GM23248 (cell line): ENCODE measurements around the gene BICD1. TPM values are rescaled to one million over a fixed set of nuclear protein-coding genes. Genes with fewer than 3 reads are reported as not detected.

Experiments
- DNase-seq: peaks from one replicate; pipeline ENCODE4 v3.0.0-alpha.2; 2015
- H2AFZ ChIP-seq: fragments of 200-600 bp; sonication (generic); 2 replicates; pipeline ENCODE4 v1.6.1; 2016; ENCODE audit warnings: antibody characterized with exemption
- H3F3A ChIP-seq: fragments of 200-600 bp; sonication (generic); 2 replicates; pipeline ENCODE4 v1.6.1; 2016; ENCODE audit warnings: mild to moderate bottlenecking, antibody characterized with exemption, mixed run types; ENCODE audit not compliant: insufficient read depth
- H3K27ac ChIP-seq: fragments of 200-600 bp; sonication (generic); 2 replicates; pipeline ENCODE4 v1.5.1; 2016; ENCODE audit warnings: mild to moderate bottlenecking
- H3K27me3 ChIP-seq: fragments of 200-600 bp; sonication (generic); replicated peaks from 2 replicates; pipeline ENCODE4 v1.6.1; 2016; ENCODE audit warnings: mild to moderate bottlenecking; ENCODE audit not compliant: insufficient read depth
- H3K36me3 ChIP-seq: fragments of 200-600 bp; sonication (generic); 2 replicates; pipeline ENCODE4 v1.6.1; 2016; ENCODE audit warnings: low read depth, mild to moderate bottlenecking
- H3K4me1 ChIP-seq: fragments of 200-600 bp; sonication (generic); 2 replicates; pipeline ENCODE4 v1.6.1; 2016; ENCODE audit warnings: mild to moderate bottlenecking; ENCODE audit not compliant: insufficient read depth
- H3K4me2 ChIP-seq: fragments of 200-600 bp; sonication (generic); one replicate; pipeline ENCODE4 v1.6.1; 2016; ENCODE audit warnings: mild to moderate bottlenecking; ENCODE audit not compliant: unreplicated experiment
- H3K4me3 ChIP-seq: fragments of 200-600 bp; sonication (generic); 2 replicates; pipeline ENCODE4 v1.5.1; 2016; ENCODE audit warnings: mild to moderate bottlenecking
- H3K79me2 ChIP-seq: fragments of 200-600 bp; sonication (generic); 2 replicates; pipeline ENCODE4 v1.6.1; 2016; ENCODE audit warnings: mild to moderate bottlenecking; ENCODE audit not compliant: insufficient read depth
- H3K9ac ChIP-seq: fragments of 200-600 bp; sonication (generic); 2 replicates; pipeline ENCODE4 v1.6.1; 2016; ENCODE audit warnings: mild to moderate bottlenecking
- H3K9me2 ChIP-seq: fragments of 200-600 bp; sonication (generic); 2 replicates; pipeline ENCODE4 v1.6.1; 2016; ENCODE audit warnings: mixed run types, mild to moderate bottlenecking, moderate library complexity; ENCODE audit not compliant: insufficient read depth
- H3K9me3 ChIP-seq: fragments of 200-600 bp; sonication (generic); one replicate; pipeline ENCODE4 v1.6.1; 2017; ENCODE audit warnings: low read depth
- H4K20me1 ChIP-seq: fragments of 200-600 bp; sonication (generic); 2 replicates; pipeline ENCODE4 v1.6.0; 2016; ENCODE audit not compliant: insufficient read depth
- EZH2 ChIP-seq: fragments of 200-600 bp; sonication (generic); IDR thresholded peaks from 2 replicates; pipeline ENCODE4 v1.6.1; 2018; ENCODE audit warnings: antibody characterized with exemption, mild to moderate bottlenecking; ENCODE audit not compliant: insufficient read depth, poor library complexity, severe bottlenecking
- EZH2phosphoT487 ChIP-seq: fragments of 200-600 bp; sonication (generic); IDR thresholded peaks from 2 replicates; pipeline ENCODE4 v1.6.1; 2018; ENCODE audit warnings: antibody characterized with exemption, moderate library complexity, mild to moderate bottlenecking, low read depth; ENCODE audit not compliant: insufficient read depth
- WGBS, 2 experiments: methylation state at CpG; one replicate each; pipeline ENCODE4 v1.1.6; 2015 to 2017; ENCODE audit warnings: low lambda C conversion rate in 2 of 2, low coverage in 1 of 2; ENCODE audit errors: missing lambda C conversion rate in 2 of 2; 5-methylcytosine and 5-hydroxymethylcytosine counted together
- in situ Hi-C: fragments of 300-500 bp; cut with MboI; formaldehyde crosslinking; loops from 2 replicates; pipeline ENCODE4 v1.15.0; 2020
- polyA plus RNA-seq: library from polyadenylated mRNA; unstranded; fragments of >200 nt; fragmentation: Nextera tagmentation; extraction: Ambion mirVana; gene quantifications from 2 replicates; pipeline ENCODE4 v1.2.1, GENCODE V29; 2016
- total RNA-seq: library from RNA; depleted of rRNA; stranded (reverse); fragments of >200 nt; shearing (Covaris generic); gene quantifications from 2 replicates; pipeline ENCODE4 v1.2.3, GENCODE V29; 2014

BICD1 gene
- total and polyA plus RNA-seq, 2 experiments from 2014 or later = 9.7 to 20.6 TPM

DNA sequence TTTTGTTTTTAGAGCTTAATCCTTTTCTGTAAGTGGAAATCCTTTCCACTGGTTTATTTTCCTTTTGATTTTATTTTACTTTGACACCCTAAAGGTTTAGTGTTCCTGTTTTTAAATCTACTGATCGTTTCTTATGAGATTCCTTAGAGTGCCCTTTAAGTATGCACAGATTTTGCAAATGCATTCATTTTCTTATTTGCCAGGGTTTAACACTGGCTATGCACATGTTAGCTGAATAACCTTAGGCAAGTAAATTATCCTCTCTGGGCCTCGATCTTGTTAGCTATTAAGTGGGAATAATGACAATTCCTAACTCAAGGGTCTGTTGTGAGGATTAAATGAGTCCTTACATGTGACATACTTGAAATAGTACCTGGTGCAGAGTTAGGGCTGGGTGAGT is 136.0 kb downstream of the BICD1 start:
- H3K36me3 ChIP-seq = no peaks in the 10 kb centered on the region
- H3K4me2 ChIP-seq = no peak overlapping the region
- H3F3A ChIP-seq = no peaks in the 10 kb centered on the region
- H3K9me3 ChIP-seq = no peaks in the 10 kb centered on the region
- H4K20me1 ChIP-seq = peaks cover 3% of the 10 kb centered on the region
- H2AFZ ChIP-seq = no peak overlapping the region
- no peak overlapping the region for H3K9ac ChIP-seq
- DNase-seq = no peak
- no peak overlapping the region for H3K4me3 ChIP-seq
- 80 to 86% methylated on average over 2 of the region's 2 CpGs for WGBS, 2 experiments
- H3K79me2 ChIP-seq = peaks cover 69% of the 10 kb centered on the region
- H3K27ac ChIP-seq = no peak overlapping the region
- TF ChIP-seq EZH2phosphoT487 (no peak), EZH2 (no peak)
- in situ Hi-C loops = no loop called here
- H3K9me2 ChIP-seq = no peaks in the 10 kb centered on the region
- H3K4me1 ChIP-seq = 0 out of 2 replicates have a peak, but pooled peaks cover 8% of the 10 kb centered on the region
- H3K27me3 ChIP-seq = no peaks in the 10 kb centered on the region

DNA sequence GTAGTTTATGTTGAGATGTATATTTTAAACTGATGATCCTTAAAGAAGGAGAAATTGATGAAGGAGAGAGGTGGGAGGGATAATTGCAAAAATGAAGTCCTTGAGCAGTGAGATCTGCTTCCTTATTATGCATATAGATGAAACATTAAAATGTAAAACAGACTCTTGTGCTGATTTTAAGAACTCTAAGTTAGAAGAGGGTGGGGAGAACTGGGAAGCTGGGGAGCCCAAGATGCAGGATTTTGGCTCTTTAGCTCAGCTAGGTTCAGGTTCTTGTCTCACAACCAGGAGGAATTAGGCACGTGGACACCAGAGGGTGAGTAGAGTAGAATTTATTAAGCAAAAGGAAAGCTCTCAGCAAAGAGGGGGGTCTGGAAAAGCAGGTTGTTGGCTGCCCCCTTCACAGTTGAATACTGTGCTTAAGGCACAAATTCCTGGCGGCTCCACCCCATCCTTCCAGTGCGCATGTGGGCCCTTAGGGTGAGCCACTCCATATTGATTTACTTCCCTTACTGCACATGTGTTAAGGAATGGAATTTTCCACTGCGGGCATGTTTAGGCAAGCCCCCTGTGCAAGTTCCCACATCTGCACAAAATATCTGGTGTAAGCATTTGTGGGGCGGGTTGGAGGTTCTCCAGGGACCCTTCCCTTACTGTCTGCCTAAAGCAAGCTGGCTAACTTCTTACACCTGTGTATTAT is 141.9 kb downstream of the BICD1 start:
- Histone ChIP-seq H3K9me2 (no peaks in the 10 kb centered on the region), H3F3A (peaks cover 17% of the 10 kb centered on the region), H3K4me3 (no peak overlapping the region), H3K27me3 (no peaks in the 10 kb centered on the region), H4K20me1 (peaks cover 3% of the 10 kb centered on the region), H3K9ac (no peak overlapping the region), H3K4me1 (no peaks in the 10 kb centered on the region), H3K36me3 (no peaks in the 10 kb centered on the region), H3K4me2 (no peak overlapping the region), H3K79me2 (peaks cover 84% of the 10 kb centered on the region), H2AFZ (no peak overlapping the region), H3K27ac (no peak overlapping the region), H3K9me3 (no peaks in the 10 kb centered on the region)
- 87 to 89% methylated on average over 5 of the region's 5 CpGs for WGBS, 2 experiments
- DNase-seq = no peak
- in situ Hi-C loops = no loop called here
- TF ChIP-seq EZH2phosphoT487 (no peak), EZH2 (no peak)

DNA sequence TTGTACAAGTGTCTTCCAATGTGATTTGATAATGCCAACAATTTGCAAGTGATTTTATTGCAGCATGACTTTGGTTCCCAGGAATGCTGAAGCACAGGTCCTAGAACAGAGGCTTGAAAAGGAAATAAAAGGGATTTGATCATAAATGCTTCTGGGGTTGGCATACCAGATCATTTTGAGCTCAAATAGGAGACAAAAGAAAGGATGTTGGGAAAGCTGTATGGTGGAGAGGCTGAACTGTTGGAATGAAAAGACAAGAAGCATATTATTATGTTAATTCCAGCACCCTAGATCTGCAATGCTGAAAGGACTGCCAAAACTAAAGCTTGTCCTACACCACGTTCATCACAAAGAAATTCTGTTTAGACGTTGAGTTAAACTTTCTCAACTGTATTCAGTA is 143.1 kb downstream of the BICD1 start:
- Histone ChIP-seq H3K27ac (no peak overlapping the region), H3F3A (peaks cover 17% of the 10 kb centered on the region), H3K4me3 (no peak overlapping the region), H3K79me2 (peaks cover 81% of the 10 kb centered on the region), H2AFZ (no peak overlapping the region), H3K27me3 (no peaks in the 10 kb centered on the region), H3K4me2 (no peak overlapping the region), H4K20me1 (peaks cover 3% of the 10 kb centered on the region; the same call in 1 of the 2 replicates), H3K9ac (no peak overlapping the region), H3K4me1 (no peaks in the 10 kb centered on the region), H3K9me3 (no peaks in the 10 kb centered on the region), H3K36me3 (no peaks in the 10 kb centered on the region), H3K9me2 (no peaks in the 10 kb centered on the region)
- 8 to 17% methylated on average over 2 of the region's 2 CpGs for WGBS, 2 experiments
- DNase-seq = no peak
- in situ Hi-C loops = no loop called here
- TF ChIP-seq EZH2phosphoT487 (no peak), EZH2 (no peak)

DNA sequence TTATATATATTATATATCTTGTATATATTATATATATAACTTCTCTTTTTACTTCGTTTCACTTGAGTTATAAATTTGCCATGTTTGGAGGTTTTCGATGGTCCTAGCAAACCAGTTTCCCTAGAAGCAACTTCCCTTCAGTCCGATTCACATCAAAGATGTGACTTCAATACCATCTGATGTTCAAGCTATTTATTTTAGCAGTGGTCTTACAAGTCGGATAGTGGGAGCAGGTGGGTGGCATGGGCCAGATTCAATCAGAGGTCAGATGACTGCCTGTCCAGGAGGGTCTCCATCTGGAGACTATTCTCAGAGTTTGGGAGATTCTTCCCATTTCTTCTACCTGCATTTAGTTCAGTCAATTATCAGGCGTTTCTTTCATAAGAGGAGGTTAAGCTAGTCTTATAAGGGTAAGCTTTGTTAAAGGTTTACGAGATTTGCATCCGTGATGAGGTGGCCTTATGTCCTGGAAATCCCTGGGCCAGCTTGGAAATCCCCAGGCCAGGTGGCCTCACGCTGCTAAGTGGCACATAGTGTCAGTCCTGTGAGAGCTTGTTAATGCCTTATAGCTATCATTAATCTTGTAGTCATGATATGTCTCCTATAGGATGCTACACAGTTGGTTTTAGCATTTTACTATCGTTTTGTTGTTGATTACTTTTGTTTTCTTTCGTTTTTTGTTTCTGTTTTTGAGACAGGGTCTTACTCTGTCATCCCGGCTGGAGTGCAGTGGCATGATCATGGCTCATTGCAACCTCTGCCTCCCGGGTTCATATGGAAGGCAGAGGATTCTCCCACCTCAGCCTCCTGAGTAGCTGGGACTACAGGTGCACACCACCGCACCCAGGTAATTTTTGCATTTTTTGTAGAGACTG is 145.8 kb downstream of the BICD1 start:
- Histone ChIP-seq H3K79me2 (peaks cover 79% of the 10 kb centered on the region), H4K20me1 (no peaks in the 10 kb centered on the region), H3F3A (peaks cover 17% of the 10 kb centered on the region), H3K9me2 (no peaks in the 10 kb centered on the region), H3K4me1 (no peaks in the 10 kb centered on the region), H3K9me3 (no peaks in the 10 kb centered on the region), H3K27me3 (no peaks in the 10 kb centered on the region), H3K4me2 (no peak overlapping the region), H3K4me3 (no peak overlapping the region), H2AFZ (no peak overlapping the region), H3K36me3 (no peaks in the 10 kb centered on the region), H3K27ac (no peak overlapping the region), H3K9ac (no peak overlapping the region)
- no peak for TF ChIP-seq EZH2
- no peak for TF ChIP-seq EZH2phosphoT487
- no peak for DNase-seq
- in situ Hi-C loops = no loop called here
- 94 to 96% methylated on average over 13 of the region's 13 CpGs for WGBS, 2 experiments
